GM18907 (cell line): Measurements from ENCODE around the gene TIFAB.
A peak's percentile ranks its signal among the peaks of the same experiment; 100 is the strongest.

ENCODE experiments used
- ATAC-seq: cut with Tn5 transposase; IDR thresholded peaks from one replicate; pipeline ENCODE4 v1.9.1; 2021; ENCODE audit warnings: mild to moderate bottlenecking, moderate library complexity; ENCODE audit not compliant: unreplicated experiment

Gene TIFAB

DNA sequence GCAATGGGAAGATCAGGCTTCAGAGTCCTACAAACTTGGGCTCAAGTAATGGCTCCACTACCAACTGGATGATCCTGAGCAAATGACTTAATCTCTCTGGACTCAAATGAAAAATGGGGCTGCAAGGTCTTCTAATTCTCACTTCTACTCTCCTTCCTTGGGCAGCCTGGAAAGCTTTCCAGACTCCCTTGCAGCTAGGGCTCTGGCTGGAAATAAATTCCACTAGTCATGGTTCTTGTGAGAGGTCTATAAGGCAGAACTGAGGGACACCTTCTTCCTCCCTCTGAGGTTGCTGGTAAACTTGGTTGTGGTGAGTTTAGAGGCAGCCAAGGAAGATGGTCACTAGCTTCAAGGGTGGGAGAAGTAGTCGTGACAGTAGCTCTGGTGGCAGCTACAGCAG lies 23.6 kb downstream of the TIFAB start:
- no peak for ATAC-seq

DNA sequence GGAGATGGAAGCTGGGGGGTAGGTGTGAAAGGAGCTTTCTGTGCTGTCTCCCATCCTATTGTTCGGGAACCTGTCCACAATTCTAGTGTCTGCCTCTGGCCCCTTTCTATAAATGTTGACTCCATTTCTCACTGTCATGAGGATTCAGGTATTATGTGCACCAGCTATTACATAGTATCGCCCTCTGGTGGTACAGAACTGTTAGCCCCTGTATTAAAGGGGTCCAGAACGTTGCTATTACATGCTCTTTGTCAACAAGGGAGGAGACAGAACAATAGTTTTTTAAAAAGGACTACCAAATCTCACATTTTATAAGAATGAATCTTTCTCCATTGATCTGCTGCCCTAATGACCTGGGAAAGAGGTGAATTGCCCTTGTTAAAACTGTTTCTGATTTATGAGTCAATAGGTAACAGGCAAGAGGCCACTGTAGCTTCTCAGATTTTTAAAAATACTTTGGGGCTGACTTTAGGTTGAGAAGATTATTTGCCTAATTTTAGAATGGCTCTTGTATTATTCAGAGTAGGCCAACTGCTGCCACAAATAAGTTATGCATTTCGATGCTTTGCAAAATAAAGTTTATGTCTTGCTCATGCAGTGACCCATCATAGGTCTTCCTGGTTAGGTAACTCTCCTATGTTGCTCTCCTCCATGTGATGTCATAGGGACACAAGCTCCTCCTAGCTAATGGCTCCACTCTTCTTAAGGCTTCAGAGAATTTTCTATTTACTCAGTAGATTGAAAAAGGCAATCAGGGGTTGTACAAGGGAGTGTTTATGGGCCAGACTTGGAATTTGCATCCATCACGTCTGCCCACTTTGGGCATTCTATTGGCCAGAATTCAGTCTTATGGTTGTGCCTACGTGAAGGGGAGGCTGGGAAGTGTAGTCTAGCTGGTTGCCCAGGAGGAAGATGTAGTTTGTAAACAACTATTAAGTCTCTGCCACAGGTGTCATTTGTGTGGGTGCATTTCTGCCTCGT lies 25.8 kb downstream of the TIFAB start:
- ATAC-seq = peak; percentile 87

DNA sequence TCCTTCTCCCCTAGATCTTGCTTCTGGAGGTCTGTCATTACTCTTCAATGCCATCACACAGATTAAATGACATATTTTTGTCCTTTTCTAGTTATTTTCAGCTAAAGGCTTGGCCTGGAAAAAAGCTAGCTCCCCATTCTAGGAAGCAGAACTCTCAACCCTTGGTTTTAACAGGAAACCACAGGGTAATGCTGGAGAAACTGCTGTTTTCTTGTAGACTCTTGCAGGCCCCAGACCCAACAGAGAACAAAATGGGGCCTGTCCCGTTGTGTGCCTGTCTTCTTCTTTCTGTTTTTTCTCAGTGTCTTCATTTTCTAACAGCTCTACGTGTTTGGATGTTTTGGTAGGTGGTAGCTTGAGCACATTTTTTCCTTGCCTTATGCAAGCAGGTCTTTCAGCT lies 26.5 kb downstream of the TIFAB start:
- no peak for ATAC-seq

DNA sequence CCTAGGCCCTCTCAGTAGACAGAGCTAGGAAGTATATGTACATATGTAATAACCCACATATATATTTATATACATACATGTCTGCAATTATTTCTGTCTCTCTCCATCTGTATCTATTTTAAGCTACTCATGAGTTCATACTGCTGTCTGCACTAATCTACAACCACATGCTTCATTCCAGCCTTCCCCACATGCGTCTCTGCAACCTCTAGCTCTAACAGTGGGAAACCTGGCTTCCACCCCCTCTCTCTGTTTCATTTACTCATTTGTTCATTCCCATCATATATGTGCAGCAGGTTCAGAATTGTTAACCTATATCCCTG lies 28.3 kb downstream of the TIFAB start:
- ATAC-seq = no peak

DNA sequence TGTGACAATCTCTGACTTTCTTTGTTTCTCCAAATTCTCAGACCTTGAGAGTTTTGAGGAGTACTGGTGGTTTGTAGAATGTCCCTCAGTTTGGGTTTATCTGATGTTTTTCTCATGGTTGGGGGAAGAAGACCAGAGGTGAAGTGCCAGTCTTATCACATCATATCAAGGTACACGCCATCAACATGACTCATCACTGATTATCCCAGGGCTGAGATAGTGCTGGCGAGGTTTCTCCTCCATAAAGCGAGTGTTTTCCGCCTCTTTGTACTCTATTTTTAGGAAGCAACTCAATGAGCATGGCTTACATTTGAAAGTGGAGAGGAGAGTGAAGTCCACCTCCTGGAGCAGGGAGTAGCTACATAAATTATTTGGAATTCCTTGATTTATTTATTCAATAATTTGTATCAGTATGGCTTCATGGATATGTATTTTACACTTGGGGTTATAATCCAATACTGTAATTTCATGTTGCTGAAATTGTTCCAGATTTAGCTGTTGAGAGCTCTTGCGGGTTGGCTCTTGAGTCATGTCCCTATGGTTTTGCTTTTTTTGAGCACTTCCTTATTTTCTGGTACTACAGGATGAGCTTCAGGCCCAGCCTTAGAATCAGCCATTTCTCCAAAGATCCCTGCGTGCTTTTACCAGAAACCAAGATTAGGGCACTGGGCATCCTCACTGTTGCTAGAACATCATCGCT lies 28.9 kb downstream of the TIFAB start:
- no peak for ATAC-seq

DNA sequence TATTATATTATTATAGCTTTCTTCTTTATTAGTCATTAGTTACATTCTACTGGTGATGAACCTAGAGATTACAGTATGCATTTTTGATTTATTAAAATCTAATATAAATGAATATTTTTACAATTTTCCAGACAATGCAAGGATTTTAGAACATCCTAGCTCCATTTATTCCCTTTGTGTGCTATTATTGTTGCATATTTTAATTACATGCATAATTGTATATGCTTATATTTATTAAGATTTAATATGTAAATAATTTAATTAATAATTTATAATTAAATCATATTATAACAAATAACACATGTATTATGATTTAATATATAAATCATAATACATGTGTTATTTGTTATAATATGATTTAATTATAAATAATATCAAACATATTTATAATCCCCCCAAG lies 29.7 kb downstream of the TIFAB start:
- no peak for ATAC-seq

DNA sequence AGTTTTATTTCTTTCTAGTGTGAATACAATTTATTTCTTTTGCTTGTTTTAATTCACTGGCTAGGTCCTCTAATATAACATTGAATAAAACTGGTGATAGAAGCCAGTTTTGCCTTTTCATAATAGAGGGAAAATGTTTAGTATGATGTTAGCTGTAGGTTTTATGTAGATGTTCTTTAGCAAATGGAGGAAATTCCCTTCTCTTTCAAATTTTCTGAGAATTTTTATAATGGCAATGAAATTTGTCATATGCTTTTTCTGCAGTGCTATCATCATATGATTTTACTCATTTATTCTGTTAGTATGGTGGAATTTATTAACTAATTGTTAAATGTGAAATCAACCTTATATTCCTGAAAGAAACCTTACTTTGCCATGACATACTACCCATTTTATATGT lies 35.1 kb downstream of the TIFAB start:
- no peak for ATAC-seq

DNA sequence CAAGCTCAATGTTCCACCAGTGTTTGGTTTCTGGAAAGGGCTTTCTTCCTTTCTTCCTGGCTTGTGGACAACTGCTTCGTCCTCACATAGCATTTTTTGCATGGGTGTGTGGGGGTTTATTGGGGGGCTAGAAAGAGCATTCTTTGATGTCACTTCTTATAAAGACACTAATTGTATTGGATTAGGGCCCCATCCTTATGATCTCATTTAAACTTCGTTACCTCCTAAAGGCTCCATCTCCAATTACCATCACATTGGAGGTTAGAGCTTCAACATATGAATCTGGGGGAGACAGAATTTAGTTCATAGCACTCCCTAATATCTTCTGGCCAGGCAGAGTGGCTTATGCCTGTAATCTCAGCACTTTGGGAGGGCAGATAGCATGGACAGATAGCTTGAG lies 47.1 kb downstream of the TIFAB start:
- ATAC-seq = no peak

DNA sequence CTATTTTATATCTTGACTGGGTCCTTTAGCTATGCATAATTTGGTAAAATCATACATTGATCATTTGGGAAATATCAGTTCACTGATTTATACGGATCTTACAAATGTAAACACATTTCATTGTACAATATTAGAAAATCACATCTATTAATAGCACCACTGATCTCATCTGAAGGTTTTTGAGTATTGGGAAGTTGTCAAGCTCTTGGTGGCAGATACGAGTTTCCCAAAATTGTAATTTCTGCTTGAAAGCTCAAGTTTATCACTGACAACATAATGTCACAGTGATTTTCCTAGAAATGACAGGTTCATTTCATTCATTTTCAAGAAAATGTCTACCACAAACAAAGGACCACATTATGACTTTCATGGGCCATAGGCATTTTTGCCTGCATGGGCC lies 50.1 kb downstream of the TIFAB start:
- ATAC-seq = no peak

DNA sequence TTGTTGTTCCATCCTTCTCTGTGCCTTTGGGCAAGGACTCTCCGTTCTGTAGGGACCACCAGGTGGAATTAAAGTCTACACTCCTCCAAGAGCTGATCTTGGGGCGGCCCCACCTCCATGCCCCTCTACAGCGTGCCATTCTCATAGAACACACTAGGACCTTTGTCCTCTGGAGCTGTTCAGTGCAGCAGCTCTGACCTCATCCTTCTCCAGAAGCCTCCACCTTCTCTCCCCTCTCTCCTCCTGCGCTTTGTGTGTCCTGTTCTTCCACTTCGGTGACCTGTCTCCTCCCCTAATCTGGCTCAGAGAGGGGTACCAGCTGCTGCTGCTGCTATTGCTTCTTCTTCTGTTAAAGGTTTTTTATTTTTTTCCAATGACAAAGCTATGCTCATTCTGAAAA lies 51.3 kb downstream of the TIFAB start:
- no peak for ATAC-seq

DNA sequence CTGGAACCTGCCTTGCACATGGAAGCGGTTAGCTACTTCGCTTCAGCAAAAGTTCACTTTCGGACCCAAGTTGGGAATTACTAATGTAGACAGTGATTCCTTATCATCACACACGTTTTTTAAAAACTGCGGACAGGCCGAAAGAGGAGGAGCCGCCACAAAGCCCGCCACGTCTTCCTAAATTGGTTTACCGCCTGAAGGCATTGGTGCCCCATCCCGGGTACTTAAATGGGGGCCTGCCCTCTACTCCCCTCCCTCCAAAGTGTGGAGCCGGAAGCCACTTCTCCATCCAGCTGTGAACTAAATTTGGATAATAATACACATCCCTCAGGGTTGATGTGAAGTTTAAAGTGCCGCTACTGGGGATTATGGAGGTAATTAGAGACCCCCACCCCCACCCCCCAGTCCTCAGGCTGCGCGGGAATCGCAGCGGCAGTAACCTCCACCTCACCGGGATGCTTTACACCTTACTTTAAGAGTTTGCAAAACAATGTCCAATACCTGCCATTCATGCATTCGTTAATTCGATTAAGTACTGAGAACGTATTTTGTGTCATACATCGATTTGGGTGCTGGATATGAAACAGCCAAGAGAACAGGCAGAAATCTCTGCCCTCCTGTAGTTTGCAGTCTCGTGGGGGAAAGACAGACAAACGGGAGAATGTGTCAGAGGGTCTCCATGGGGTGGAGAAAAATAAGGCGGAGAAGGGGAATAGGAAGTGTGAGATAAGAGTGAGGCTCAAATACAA lies 52.2 kb downstream of the TIFAB start:
- ATAC-seq = no peak

DNA sequence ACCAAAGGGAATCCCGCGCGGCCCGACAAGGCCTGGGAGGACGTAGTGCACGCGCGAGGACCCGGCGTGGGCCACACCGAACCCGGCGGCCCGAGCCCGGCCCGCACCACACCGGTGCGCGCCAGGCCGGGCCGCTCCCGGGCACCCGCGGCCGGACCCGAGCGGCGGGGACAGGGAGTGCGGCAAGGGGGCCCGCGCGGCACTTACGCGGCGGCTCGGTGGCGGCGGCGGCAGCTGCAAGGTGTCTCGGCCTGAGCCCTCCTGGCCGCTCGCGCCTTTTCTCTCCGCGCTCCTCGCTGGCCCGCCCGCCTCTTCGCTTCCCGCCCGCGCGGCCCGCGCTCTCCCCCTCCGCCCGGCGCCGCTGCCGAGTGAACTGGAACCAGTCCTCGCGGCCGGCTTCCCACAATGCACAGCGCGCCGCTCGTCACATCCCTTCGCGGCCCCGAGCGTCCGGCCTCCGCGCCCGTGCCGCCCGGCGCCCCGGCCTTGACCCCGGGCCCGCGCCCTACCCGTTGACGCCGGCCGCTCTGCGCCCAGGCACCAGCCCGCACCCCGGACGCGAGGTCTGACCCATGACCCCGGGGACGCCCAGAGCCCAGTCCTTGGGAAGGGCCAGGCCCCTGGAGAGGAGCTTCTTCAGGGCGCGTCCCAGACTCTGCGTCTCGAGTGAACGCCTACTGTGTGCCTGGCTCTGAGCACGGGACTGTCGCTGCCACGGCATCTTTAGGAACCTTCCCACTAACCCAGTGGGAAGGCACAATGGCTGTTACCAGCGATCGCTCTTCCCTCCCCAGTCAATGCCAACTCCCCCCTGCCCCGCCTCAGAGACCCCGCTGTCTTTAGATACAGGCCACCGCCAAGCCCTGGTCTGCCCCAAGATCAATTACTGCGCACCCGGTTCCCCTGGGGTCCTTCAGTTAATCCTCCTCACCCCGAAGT lies 53.0 kb downstream of the TIFAB start, which contains the start of gene MACROH2A1:
TSS of gene MACROH2A1 (minus strand) at position 377 of the 939 bp plus-strand sequence. CDS start 10,138 bp downstream, outside the sequence.
- ATAC-seq = peak; percentile 85

DNA sequence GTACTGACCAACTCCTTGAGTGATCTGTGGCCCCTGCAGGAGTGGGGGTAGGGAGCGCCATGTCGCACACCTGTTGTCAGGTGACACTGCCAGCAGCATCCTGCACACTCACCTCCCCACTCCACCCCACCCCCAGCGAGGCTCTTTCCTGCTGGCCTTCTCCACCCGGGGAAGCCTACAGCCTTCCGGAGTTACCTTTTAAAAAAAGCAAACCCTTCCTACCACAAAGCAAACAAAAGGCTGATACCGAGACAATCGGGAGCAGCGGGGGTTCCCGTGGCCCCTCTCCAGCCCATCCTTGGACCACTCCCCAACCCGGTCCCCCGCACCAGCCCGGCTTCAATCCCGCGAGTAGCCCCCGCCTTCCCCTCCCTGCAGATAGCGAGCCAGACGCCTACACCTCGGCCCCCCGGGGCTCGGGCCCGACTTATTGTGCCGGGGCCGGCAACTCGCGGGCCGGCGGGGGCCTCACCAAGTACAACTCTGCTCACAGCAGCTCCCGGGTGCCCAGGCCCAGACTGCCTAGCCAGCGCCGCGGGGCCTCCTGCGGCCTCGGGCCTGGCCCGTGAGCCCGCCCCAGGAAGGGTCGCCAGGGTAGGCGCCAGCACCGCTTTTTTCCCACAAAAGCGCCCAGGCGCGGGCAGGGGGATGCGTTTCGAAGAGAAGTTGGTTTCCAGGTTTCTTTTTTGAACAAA lies 53.8 kb downstream of the TIFAB start:
- ATAC-seq = peak; percentile 37
